Measurements from ENCODE around the gene TRMT44. TPM values are rescaled to one million over a fixed set of nuclear protein-coding genes. Genes with fewer than 3 reads are reported as not detected.

Gene TRMT44
- total and polyA plus RNA-seq, 2 of the 4 experiments (the other 2 are of a cell fraction): 7.3 to 8.1 TPM

GRCh38 chr4:8507196-8507570 is 66.6 kb downstream of the TRMT44 start:
- TF ChIP-seq MXI1 (IDR thresholded peaks at IDR 0.05; ENCODE audit: borderline replicate concordance, low read depth, low read length) (no peak), MAFK (IDR thresholded peaks at IDR 0.05; ENCODE audit: low read depth, low read length) (no peak), CEBPB (IDR thresholded peaks at IDR 0.05; ENCODE audit: low read depth, low read length) (no peak), BHLHE40 (IDR thresholded peaks at IDR 0.05; ENCODE audit: low read depth, low read length) (no peak), RCOR1 (IDR thresholded peaks at IDR 0.05; ENCODE audit: insufficient replicate concordance, low read length) (no peak), USF2 (IDR thresholded peaks at IDR 0.05; ENCODE audit: low read depth, low read length) (no peak), CTCF (conservative IDR thresholded peaks at IDR 0.05; ENCODE audit: low read depth, low read length) (no peak), MAZ (IDR thresholded peaks at IDR 0.05; ENCODE audit: borderline replicate concordance, low read depth, low read length) (no peak), CHD1 (IDR thresholded peaks at IDR 0.05; ENCODE audit: low read depth, low read length) (no peak), SMC3 (IDR thresholded peaks at IDR 0.05; ENCODE audit: low read depth, low read length) (no peak), RAD21 (IDR thresholded peaks at IDR 0.05; ENCODE audit: low read length) (no peak), RFX5 (IDR thresholded peaks at IDR 0.05; ENCODE audit: low read depth, low read length) (no peak), POLR2A (IDR thresholded peaks at IDR 0.05; ENCODE audit: low read depth, low read length) (no peak), ELK1 (IDR thresholded peaks at IDR 0.05; ENCODE audit: borderline replicate concordance, low read depth, low read length) (no peak)
- ATAC-seq (ENCODE audit: low read depth) (no peak), DNase-seq (no peak)
- Histone ChIP-seq H3K27me3 (ENCODE audit: control insufficient read depth, insufficient read depth, low read length) (peaks cover 18% of the 10 kb centered on the region; the same call in 1 of the 2 replicates), H3K23ac (ENCODE audit: low read depth, low read length) (no peak overlapping the region), H4K5ac (ENCODE audit: low read depth, low read length) (peak overlapping the region; percentile 2; the same call in 1 of the 2 replicates), H3K27ac (ENCODE audit: insufficient read depth, low read length) (peak overlapping the region; percentile 70; the same call in 1 of the 2 replicates), H3K4me3 (ENCODE audit: insufficient read depth, low read depth, low read length) (no peak overlapping the region), H3K9me3 (ENCODE audit: control insufficient read depth, insufficient read depth, low read length) (peaks cover 2% of the 10 kb centered on the region; the same call in 1 of the 2 replicates), H2BK5ac (ENCODE audit: low read depth, low read length, poor library complexity, severe bottlenecking) (peak overlapping the region; percentile 3), H3K18ac (ENCODE audit: low read depth, low read length) (peak overlapping the region; percentile 14; the same call in 1 of the 2 replicates), H2AK9ac (replicated peaks; ENCODE audit: low read depth, low read length, poor library complexity) (peak overlapping the region; percentile 76), H3K79me1 (ENCODE audit: low read depth in 1 of 2, low read length in 2 of 2) (no peaks in the 10 kb centered on the region), H2BK120ac (ENCODE audit: low read depth, low read length) (no peak overlapping the region; the same call in 1 of the 2 replicates), H4K8ac (ENCODE audit: low read depth in 2 of 2, low read length in 2 of 2) (peak overlapping the region in 1 of 2 experiments; percentile 12; a peak in 1 of 4 replicates), H4K20me1 (ENCODE audit: insufficient read depth, low read length) (no peaks in the 10 kb centered on the region), H3K14ac (replicated peaks; ENCODE audit: low read depth, low read length) (no peak overlapping the region), H3K36me3 (ENCODE audit: control insufficient read depth, insufficient read depth, low read length) (no peaks in the 10 kb centered on the region), H3K4ac (ENCODE audit: low read depth, low read length) (peak overlapping the region; percentile 31), H2BK15ac (ENCODE audit: low read depth, low read length) (peak overlapping the region; percentile 38; the same call in 1 of the 3 replicates), H3K56ac (ENCODE audit: extremely low read depth, insufficient read depth, low read length) (no peak overlapping the region), H2AK5ac (ENCODE audit: low read depth, low read length) (no peak overlapping the region), H2BK20ac (ENCODE audit: low read depth, low read length) (no peak overlapping the region), H3K9ac (ENCODE audit: low read depth, low read length) (peak overlapping the region; percentile 0; the same call in 1 of the 2 replicates), H4K91ac (ENCODE audit: insufficient read depth, low read depth, low read length) (peak overlapping the region; percentile 33), H3K9me1 (ENCODE audit: insufficient read depth, low read length) (no peaks in the 10 kb centered on the region), H3K4me2 (ENCODE audit: low read depth, low read length) (no peak overlapping the region), H3K4me1 (ENCODE audit: control insufficient read depth, insufficient read depth, low read length) (peaks cover 17% of the 10 kb centered on the region; the same call in 1 of the 2 replicates), H2AFZ (replicated peaks; ENCODE audit: low read length, poor library complexity) (peak overlapping the region; percentile 83)
- CTCF ChIA-PET: interaction anchor here (0.7 kb wide), 1 partner anchor 46 kb away, joined by 3 read pairs; no protein-coding TSS in a partner anchor
- intact Hi-C loops (cut with micrococcal nuclease): loop anchor here (2.0 kb wide), 1 partner anchor 34 kb away; no protein-coding TSS in a partner anchor
- WGBS, 2 experiments (ENCODE audit: extremely low coverage in 2 of 2, insufficient read length in 1 of 2): 73% methylated on average over 8 of the region's 13 CpGs; no CpG with 5 or more reads in 1 of the 2 experiments
- no TSS peak for BruUV-seq (replicated peaks)
- in situ Hi-C loops (cut with MboI; ENCODE audit: low sequenced_read_pairs): no loop called here
- POLR2A ChIA-PET (ENCODE audit: unreplicated experiment): no interaction called here
- dilution Hi-C loops (cut with HindIII; ENCODE audit: low sequenced_read_pairs, unreplicated experiment): no loop called here
